A549 (cell line): ENCODE data around the gene GGT5. TPM values are rescaled to one million over a fixed set of nuclear protein-coding genes. Genes with fewer than 3 reads are reported as not detected.
A peak's percentile ranks its signal among the peaks of the same experiment; 100 is the strongest.

ENCODE experiments used
- ATAC-seq, 2 experiments: fragments of 200-7000 bp in 1 of 2; fragments of >200 bp in 1 of 2; cut with Nextera tagmentation in 1 of 2; cut with Tn5 transposase in 1 of 2; 3 replicates each; pipeline versions ENCODE4 v1.8.0 to v1.9.1; 2018 to 2020; ENCODE audit warnings: mild to moderate bottlenecking in 1 of 2, moderate library complexity in 1 of 2
- CTCF ChIA-PET: fragments of 300-600 bp; sonication (Branson Sonifier 250); formaldehyde crosslinking; extraction: SDS; loops from one replicate; lab custom pipeline; 2021; ENCODE audit warnings: antibody characterized with exemption, inconsistent platforms; lab: Yijun Ruan, JAX
- POLR2A ChIA-PET: fragments of 350-600 bp; formaldehyde crosslinking; extraction: SDS; loops from one replicate; lab custom pipeline; 2021; ENCODE audit warnings: antibody characterized with exemption, inconsistent platforms; lab: Yijun Ruan, JAX
- DNase-seq, 2 experiments: peaks; one replicate each; pipeline versions ENCODE4 v3.0.0 to v3.0.0-alpha.2; 2011 to 2016; ENCODE audit warnings: low read depth in 1 of 2, low spot score in 1 of 2
- FAIRE-seq: peaks from 2 replicates; lab custom pipeline; 2011; peaks lifted over from hg19 to GRCh38; lab: Jason Lieb, UNC
- H3K27ac ChIP-seq, 2 experiments: fragments of >200 bp; sonication (Bioruptor Twin); formaldehyde crosslinking; 3 replicates each; pipeline ENCODE4 v1.5.1; 2016 to 2017
- H3K4me1 ChIP-seq: fragments of >200 bp; sonication (Bioruptor Twin); formaldehyde crosslinking; 3 replicates; pipeline ENCODE4 v1.6.1; 2016
- H3K4me2 ChIP-seq: fragments of >200 bp; sonication (Bioruptor Twin); formaldehyde crosslinking; 3 replicates; pipeline ENCODE4 v1.6.1; 2016
- H3K4me3 ChIP-seq: fragments of >200 bp; sonication (Bioruptor Twin); formaldehyde crosslinking; 3 replicates; pipeline ENCODE4 v1.5.1; 2016
- H3K9me3 ChIP-seq: fragments of >200 bp; sonication (Bioruptor Twin); formaldehyde crosslinking; 3 replicates; pipeline ENCODE4 v1.6.1; 2016
- ATOH8 ChIP-seq: fragments of 250-450 bp; sonication (Bioruptor Pico); IDR thresholded peaks from 2 replicates; pipeline ENCODE4 v1.5.0; 2020; ENCODE audit warnings: low read depth, mild to moderate bottlenecking, moderate library complexity
- EP300 ChIP-seq, 2 experiments: fragments of >200 bp; sonication (Bioruptor Twin); formaldehyde crosslinking; IDR thresholded peaks; 2 replicates in 1 of 2; 3 replicates in 1 of 2; pipeline ENCODE4 v1.6.1; 2016 to 2017
- FOSB ChIP-seq: fragments of 250-450 bp; sonication (Bioruptor Pico); IDR thresholded peaks from 2 replicates; pipeline ENCODE4 v1.5.0; 2020; ENCODE audit warnings: mild to moderate bottlenecking, moderate library complexity
- GATA3 ChIP-seq: IDR thresholded peaks from 2 replicates; pipeline ENCODE4 v1.6.1; 2012; ENCODE audit warnings: borderline replicate concordance
- HES2 ChIP-seq: fragments of >200 bp; sonication (Bioruptor Twin); formaldehyde crosslinking; IDR thresholded peaks from 2 replicates; pipeline ENCODE4 v1.6.1; 2016
- HMGXB4 ChIP-seq: fragments of 250-450 bp; sonication (Bioruptor Pico); IDR thresholded peaks from 2 replicates; pipeline ENCODE4 v1.5.0; 2021; ENCODE audit warnings: mild to moderate bottlenecking, moderate library complexity, borderline replicate concordance
- HOXB5 ChIP-seq: fragments of 250-450 bp; sonication (Bioruptor Pico); IDR thresholded peaks from 2 replicates; pipeline ENCODE4 v1.5.0; 2020; ENCODE audit warnings: mild to moderate bottlenecking, moderate library complexity
- MYC ChIP-seq: IDR thresholded peaks from 2 replicates; pipeline ENCODE4 v1.6.1; 2012; ENCODE audit warnings: mild to moderate bottlenecking, inconsistent platforms, low read length, improper control_type of control experiment, borderline replicate concordance
- PHF8 ChIP-seq: fragments of 200-600 bp; sonication (generic); IDR thresholded peaks from 2 replicates; pipeline ENCODE4 v1.6.1; 2016; ENCODE audit warnings: low read depth, mild to moderate bottlenecking, antibody characterized with exemption, moderate library complexity, borderline replicate concordance
- RAD21 ChIP-seq, 2 experiments: fragments of >200 bp in 1 of 2; sonication (Bioruptor Twin) in 1 of 2; formaldehyde crosslinking in 1 of 2; IDR thresholded peaks in 1 of 2; conservative IDR thresholded peaks in 1 of 2; 2 replicates in 1 of 2; 3 replicates in 1 of 2; pipeline ENCODE4 v1.6.1; 2012 to 2018; ENCODE audit warnings: inconsistent platforms in 1 of 2
- RARB ChIP-seq: fragments of 250-450 bp; sonication (Bioruptor Pico); IDR thresholded peaks from 2 replicates; pipeline ENCODE4 v1.8.0; 2021; ENCODE audit warnings: mild to moderate bottlenecking, moderate library complexity
- RCOR1 ChIP-seq: fragments of 150-350 bp; IDR thresholded peaks from 2 replicates; pipeline ENCODE4 v1.6.1; 2014; ENCODE audit warnings: antibody characterized with exemption, low read length, low read depth
- SMC3 ChIP-seq: fragments of >200 bp; sonication (Bioruptor Twin); formaldehyde crosslinking; IDR thresholded peaks from 3 replicates; pipeline ENCODE4 v1.6.1; 2018; ENCODE audit warnings: inconsistent platforms
- TFCP2L1 ChIP-seq: fragments of 250-450 bp; sonication (Bioruptor Pico); IDR thresholded peaks from 2 replicates; pipeline ENCODE4 v1.5.0; 2021; ENCODE audit warnings: mild to moderate bottlenecking
- TP53 ChIP-seq: fragments of 250-450 bp; sonication (Bioruptor Pico); IDR thresholded peaks from 2 replicates; pipeline ENCODE4 v1.5.0; 2021; ENCODE audit warnings: mild to moderate bottlenecking, moderate library complexity
- ZC3H11A ChIP-seq: fragments of 450-650 bp; IDR thresholded peaks from 2 replicates; pipeline ENCODE4 v1.6.1; 2014; ENCODE audit warnings: antibody characterized with exemption, mild to moderate bottlenecking
- ZFP36 ChIP-seq: fragments of 450-650 bp; IDR thresholded peaks from 2 replicates; pipeline ENCODE4 v1.6.1; 2014; ENCODE audit warnings: borderline replicate concordance; ENCODE audit not compliant: partially characterized antibody
- ZSCAN20 ChIP-seq: fragments of 250-450 bp; sonication (Bioruptor Pico); IDR thresholded peaks from 2 replicates; pipeline ENCODE4 v1.8.0; 2022; ENCODE audit warnings: mild to moderate bottlenecking, moderate library complexity
- WGBS: methylation state at CpG from one replicate; pipeline ENCODE4 v1.1.6; 2017; ENCODE audit errors: missing lambda C conversion rate; 5-methylcytosine and 5-hydroxymethylcytosine counted together
- polyA plus RNA-seq, 4 experiments: library from polyadenylated mRNA; depleted of rRNA in 3 of 4; stranded (reverse); fragments of >200 nt; fragmentation: RNase III in 1 of 4; extraction: RNeasy Plus Mini Kit Qiagen cat#74134 plus additional on column Dnase treatment in 1 of 4; gene quantifications; 2 replicates in 3 of 4; 3 replicates in 1 of 4; pipeline ENCODE4 v1.2.3, GENCODE V29; 2011 to 2017
- TF ChIP-seq, protein P1 (sequence below): fragments of 200-600 bp; sonication (generic); IDR thresholded peaks from 2 replicates; pipeline ENCODE4 v1.6.1; 2016; ENCODE audit warnings: antibody characterized with exemption, mild to moderate bottlenecking, moderate library complexity
- TF ChIP-seq, protein P2 (sequence below): fragments of 150-350 bp; IDR thresholded peaks from 2 replicates; pipeline ENCODE4 v1.6.1; 2014; ENCODE audit warnings: low read depth, mild to moderate bottlenecking, low read length
- TF ChIP-seq, protein P3 (sequence below): IDR thresholded peaks from 2 replicates; pipeline ENCODE4 v1.6.1; 2012

The GGT5 gene
- polyA plus RNA-seq, 2 of the 4 experiments (the other 2 are of a cell fraction) = 2.5 to 3.1 TPM

DNA sequence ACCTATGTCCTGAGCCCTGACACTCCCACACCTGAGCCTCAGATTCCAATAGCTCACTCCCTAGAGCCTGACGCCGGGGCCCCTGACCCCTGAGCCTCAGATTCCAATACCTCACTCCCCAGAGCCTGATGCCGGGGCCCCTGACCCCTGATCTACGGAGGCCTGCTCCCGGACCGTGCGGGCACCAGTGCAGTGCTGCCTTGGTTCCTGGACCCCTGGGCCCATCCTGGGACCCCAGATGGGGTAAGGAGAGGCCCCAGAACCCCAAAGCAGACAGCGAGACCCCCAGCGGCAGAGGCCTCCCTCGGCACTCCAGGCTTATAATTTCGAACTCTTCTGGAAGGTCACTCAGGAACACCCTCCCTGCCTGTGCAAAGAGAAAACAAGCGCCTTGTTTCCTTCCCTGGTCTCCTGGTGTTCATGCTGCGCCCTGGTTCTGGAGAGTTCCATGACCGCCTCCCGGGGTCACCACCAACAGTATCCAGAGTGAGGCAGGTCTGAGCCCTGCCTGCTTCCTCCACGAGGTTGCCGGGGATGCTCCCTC is 56.1 kb downstream of the GGT5 start:
- 36% methylated on average over 7 of the region's 17 CpGs for WGBS
- FAIRE-seq = no peak
- peaks cover 28% of the 10 kb centered on the region for H3K4me1 ChIP-seq
- CTCF ChIA-PET = interaction anchor here (0.6 to 6.3 kb wide), 29 partner anchors 9 to 341 kb away, joined by 3 to 61 read pairs (median 6); partner anchors contain the start of genes GGT5, GSTT4 and SUSD2
- peak overlapping the region; percentile 38; the same call in 2 of the 3 replicates for H3K4me2 ChIP-seq
- no peak for TF ChIP-seq RARB (CRISPR knock-in tag)
- no peak for TF ChIP-seq ATOH8 (CRISPR knock-in tag)
- no peak for TF ChIP-seq FOSB (CRISPR knock-in tag)
- TF ChIP-seq SMC3 = no peak
- TF ChIP-seq EP300 (IDR thresholded peaks at IDR 0.05) = no peak
- TF ChIP-seq RAD21 (conservative IDR thresholded peaks at IDR 0.05 in 1 of 2, IDR thresholded peaks at IDR 0.05 in 1 of 2) = no peak
- no peak for TF ChIP-seq ZSCAN20 (CRISPR knock-in tag)
- TF ChIP-seq ZFP36 = no peak
- no peak for TF ChIP-seq PHF8
- no peak for TF ChIP-seq TP53 (CRISPR knock-in tag)
- no peak for TF ChIP-seq HOXB5 (CRISPR knock-in tag)
- TF ChIP-seq HES2 = no peak
- TF ChIP-seq TFCP2L1 = no peak
- TF ChIP-seq, protein P1, sequence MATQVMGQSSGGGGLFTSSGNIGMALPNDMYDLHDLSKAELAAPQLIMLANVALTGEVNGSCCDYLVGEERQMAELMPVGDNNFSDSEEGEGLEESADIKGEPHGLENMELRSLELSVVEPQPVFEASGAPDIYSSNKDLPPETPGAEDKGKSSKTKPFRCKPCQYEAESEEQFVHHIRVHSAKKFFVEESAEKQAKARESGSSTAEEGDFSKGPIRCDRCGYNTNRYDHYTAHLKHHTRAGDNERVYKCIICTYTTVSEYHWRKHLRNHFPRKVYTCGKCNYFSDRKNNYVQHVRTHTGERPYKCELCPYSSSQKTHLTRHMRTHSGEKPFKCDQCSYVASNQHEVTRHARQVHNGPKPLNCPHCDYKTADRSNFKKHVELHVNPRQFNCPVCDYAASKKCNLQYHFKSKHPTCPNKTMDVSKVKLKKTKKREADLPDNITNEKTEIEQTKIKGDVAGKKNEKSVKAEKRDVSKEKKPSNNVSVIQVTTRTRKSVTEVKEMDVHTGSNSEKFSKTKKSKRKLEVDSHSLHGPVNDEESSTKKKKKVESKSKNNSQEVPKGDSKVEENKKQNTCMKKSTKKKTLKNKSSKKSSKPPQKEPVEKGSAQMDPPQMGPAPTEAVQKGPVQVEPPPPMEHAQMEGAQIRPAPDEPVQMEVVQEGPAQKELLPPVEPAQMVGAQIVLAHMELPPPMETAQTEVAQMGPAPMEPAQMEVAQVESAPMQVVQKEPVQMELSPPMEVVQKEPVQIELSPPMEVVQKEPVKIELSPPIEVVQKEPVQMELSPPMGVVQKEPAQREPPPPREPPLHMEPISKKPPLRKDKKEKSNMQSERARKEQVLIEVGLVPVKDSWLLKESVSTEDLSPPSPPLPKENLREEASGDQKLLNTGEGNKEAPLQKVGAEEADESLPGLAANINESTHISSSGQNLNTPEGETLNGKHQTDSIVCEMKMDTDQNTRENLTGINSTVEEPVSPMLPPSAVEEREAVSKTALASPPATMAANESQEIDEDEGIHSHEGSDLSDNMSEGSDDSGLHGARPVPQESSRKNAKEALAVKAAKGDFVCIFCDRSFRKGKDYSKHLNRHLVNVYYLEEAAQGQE = no peak
- TF ChIP-seq RCOR1 = no peak
- TF ChIP-seq, all 56 proteins: peak for 0
- H3K4me3 ChIP-seq = no peak overlapping the region
- H3K27ac ChIP-seq = peak overlapping the region; percentile 93 to 96
- peaks cover 6% of the 10 kb centered on the region for H3K9me3 ChIP-seq
- POLR2A ChIA-PET = interaction anchor here (1.0 to 1.5 kb wide), 2 partner anchors 59 to 178 kb away, joined by 3 to 6 read pairs; partner anchors contain the start of gene CABIN1
- DNase-seq (no peak), ATAC-seq (peak; percentile 35 to 38; a peak in 4 of 6 replicates)

DNA sequence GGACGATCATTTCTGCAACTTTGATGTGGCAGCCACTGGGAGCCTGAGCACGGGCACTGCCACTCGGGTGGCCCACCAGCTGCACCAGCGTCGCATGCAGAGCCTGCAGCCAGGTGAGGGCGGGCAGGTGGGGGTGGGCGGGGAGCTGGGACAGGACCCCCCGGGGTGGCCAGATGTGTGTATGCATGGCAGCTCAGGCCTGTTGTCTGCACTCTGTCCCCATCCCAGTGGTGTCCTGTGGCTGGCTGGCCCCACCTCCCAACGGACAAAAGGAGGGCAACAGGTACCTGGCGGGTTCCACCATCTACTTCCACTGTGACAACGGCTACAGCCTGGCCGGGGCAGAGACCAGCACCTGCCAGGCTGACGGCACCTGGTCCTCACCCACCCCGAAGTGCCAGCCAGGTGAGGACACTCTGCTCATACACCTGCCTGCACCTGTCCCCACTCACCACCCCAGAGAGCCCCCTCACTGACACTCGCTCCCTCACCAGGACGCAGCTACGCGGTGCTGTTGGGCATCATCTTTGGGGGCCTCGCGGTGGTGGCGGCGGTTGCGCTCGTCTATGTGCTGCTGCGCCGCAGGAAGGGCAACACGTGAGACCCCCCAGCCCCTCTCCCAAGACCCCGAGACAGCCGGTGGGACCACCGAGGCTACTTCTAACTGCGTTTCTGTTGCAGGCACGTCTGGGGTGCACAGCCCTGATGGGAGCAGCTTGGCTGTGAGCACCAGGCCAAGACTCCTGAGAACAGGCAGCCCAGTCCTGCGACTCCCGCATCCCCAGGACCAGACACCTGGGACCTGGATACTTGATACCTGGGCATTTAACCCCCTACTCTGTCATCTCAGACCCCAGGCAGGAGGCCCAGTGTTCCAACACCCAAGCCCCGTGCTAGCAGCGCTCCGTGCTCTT is 56.9 kb downstream of the GGT5 start:
- no peak overlapping the region for H3K4me2 ChIP-seq
- H3K4me3 ChIP-seq = no peak overlapping the region
- peaks cover 28% of the 10 kb centered on the region for H3K4me1 ChIP-seq
- ATAC-seq (no peak), FAIRE-seq (no peak), DNase-seq (no peak)
- 80% methylated on average over 12 of the region's 37 CpGs for WGBS
- ChIA-PET POLR2A (no interaction called here), CTCF (interaction anchor here (1.9 to 6.3 kb wide), 5 partner anchors 13 to 183 kb away, joined by 5 to 61 read pairs (median 16); partner anchors contain the start of gene GSTT4)
- peaks cover 5% of the 10 kb centered on the region for H3K9me3 ChIP-seq
- H3K27ac ChIP-seq = peak overlapping the region; percentile 93 to 96; a peak in 5 of 6 replicates
- TF ChIP-seq HMGXB4 (no peak), ZC3H11A (no peak), MYC (no peak), SMC3 (no peak), GATA3 (no peak)
- TF ChIP-seq, protein P1 = no peak
- TF ChIP-seq, protein P2, sequence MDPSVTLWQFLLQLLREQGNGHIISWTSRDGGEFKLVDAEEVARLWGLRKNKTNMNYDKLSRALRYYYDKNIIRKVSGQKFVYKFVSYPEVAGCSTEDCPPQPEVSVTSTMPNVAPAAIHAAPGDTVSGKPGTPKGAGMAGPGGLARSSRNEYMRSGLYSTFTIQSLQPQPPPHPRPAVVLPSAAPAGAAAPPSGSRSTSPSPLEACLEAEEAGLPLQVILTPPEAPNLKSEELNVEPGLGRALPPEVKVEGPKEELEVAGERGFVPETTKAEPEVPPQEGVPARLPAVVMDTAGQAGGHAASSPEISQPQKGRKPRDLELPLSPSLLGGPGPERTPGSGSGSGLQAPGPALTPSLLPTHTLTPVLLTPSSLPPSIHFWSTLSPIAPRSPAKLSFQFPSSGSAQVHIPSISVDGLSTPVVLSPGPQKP = no peak
- TF ChIP-seq, protein P3, sequence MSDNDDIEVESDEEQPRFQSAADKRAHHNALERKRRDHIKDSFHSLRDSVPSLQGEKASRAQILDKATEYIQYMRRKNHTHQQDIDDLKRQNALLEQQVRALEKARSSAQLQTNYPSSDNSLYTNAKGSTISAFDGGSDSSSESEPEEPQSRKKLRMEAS = no peak
